Neural progenitor cell (in vitro differentiated cells): ENCODE results near the gene SIT1. TPM values are rescaled to one million over a fixed set of nuclear protein-coding genes. Genes with fewer than 3 reads are reported as not detected.

Experiments used
- DNase-seq: peaks from one replicate; pipeline ENCODE4 v3.0.0-alpha.2; 2016; ENCODE audit warnings: low spot score
- H2AFZ ChIP-seq: fragments of 200-600 bp; sonication (generic); replicated peaks from 2 replicates; pipeline ENCODE4 v1.6.1; 2016; ENCODE audit warnings: antibody characterized with exemption
- H3F3A ChIP-seq: fragments of 200-600 bp; sonication (generic); 2 replicates; pipeline ENCODE4 v1.6.1; 2016; ENCODE audit warnings: antibody characterized with exemption, low read depth
- H3K27ac ChIP-seq: fragments of 200-600 bp; sonication (generic); 2 replicates; pipeline ENCODE4 v1.5.1; 2016; ENCODE audit warnings: mild to moderate bottlenecking
- H3K27me3 ChIP-seq: fragments of 200-600 bp; sonication (generic); 2 replicates; pipeline ENCODE4 v1.6.1; 2016; ENCODE audit warnings: mild to moderate bottlenecking, moderate library complexity
- H3K36me3 ChIP-seq: fragments of 200-600 bp; sonication (generic); 2 replicates; pipeline ENCODE4 v1.5.1; 2016
- H3K4me1 ChIP-seq: fragments of 200-600 bp; sonication (generic); 2 replicates; pipeline ENCODE4 v1.6.1; 2016; ENCODE audit warnings: mixed run types
- H3K4me2 ChIP-seq: fragments of 200-600 bp; sonication (generic); 2 replicates; pipeline ENCODE4 v1.6.1; 2016
- H3K4me3 ChIP-seq: fragments of 200-600 bp; sonication (generic); 2 replicates; pipeline ENCODE4 v1.5.1; 2016
- H3K79me2 ChIP-seq: fragments of 200-600 bp; sonication (generic); 2 replicates; pipeline ENCODE4 v1.6.1; 2016; ENCODE audit warnings: low read depth
- H3K9ac ChIP-seq: fragments of 200-600 bp; sonication (generic); 2 replicates; pipeline ENCODE4 v1.6.1; 2016
- H3K9me3 ChIP-seq: fragments of 200-600 bp; sonication (generic); 2 replicates; pipeline ENCODE4 v1.5.1; 2016; ENCODE audit warnings: low read depth
- H4K20me1 ChIP-seq: fragments of 200-600 bp; sonication (generic); 2 replicates; pipeline ENCODE4 v1.6.1; 2016; ENCODE audit warnings: low read depth
- H3K27ac Mint-ChIP-seq: 3 replicates; pipeline ENCODE4 v1.8.0; 2021; ENCODE audit warnings: mixed read lengths
- H3K27me3 Mint-ChIP-seq: 2 replicates; pipeline ENCODE4 v1.8.0; 2022; ENCODE audit warnings: low read depth, mild to moderate bottlenecking, inconsistent platforms, moderate library complexity, mixed read lengths; ENCODE audit not compliant: insufficient read depth
- H3K36me3 Mint-ChIP-seq: 3 replicates; pipeline ENCODE4 v1.8.0; 2021; ENCODE audit warnings: mixed read lengths
- H3K4me1 Mint-ChIP-seq: 3 replicates; pipeline ENCODE4 v1.8.0; 2021; ENCODE audit warnings: mixed read lengths
- H3K4me3 Mint-ChIP-seq: 3 replicates; pipeline ENCODE4 v1.8.0; 2021; ENCODE audit warnings: mild to moderate bottlenecking, moderate library complexity, mixed read lengths
- H3K9me3 Mint-ChIP-seq: 3 replicates; pipeline ENCODE4 v1.8.0; 2020; ENCODE audit warnings: mixed read lengths
- CTCF ChIP-seq: fragments of 200-600 bp; sonication (generic); IDR thresholded peaks from 2 replicates; pipeline ENCODE4 v1.5.1; 2017; ENCODE audit warnings: antibody characterized with exemption, mild to moderate bottlenecking
- EZH2 ChIP-seq: fragments of 200-600 bp; sonication (generic); IDR thresholded peaks from 2 replicates; pipeline ENCODE4 v1.6.1; 2017; ENCODE audit warnings: antibody characterized with exemption, mild to moderate bottlenecking, moderate library complexity
- EZH2phosphoT487 ChIP-seq: fragments of 200-600 bp; sonication (generic); IDR thresholded peaks from 2 replicates; pipeline ENCODE4 v1.6.1; 2017; ENCODE audit warnings: antibody characterized with exemption
- total RNA-seq: library from RNA; depleted of rRNA; stranded (reverse); fragments of >200 nt; gene quantifications from 2 replicates; pipeline ENCODE4 v1.2.3, GENCODE V29; 2015; ENCODE audit warnings: low replicate concordance

The SIT1 gene
- total RNA-seq, 1 donor from 2014 or later = 0.86 TPM

- H3K4me1 Mint-ChIP-seq = peaks cover 36% of the 10 kb centered on the region
- Histone ChIP-seq H3K27ac (no peak overlapping the region), H2AFZ (no peak overlapping the region), H3K9me3 (no peaks in the 10 kb centered on the region), H3F3A (peaks cover 16% of the 10 kb centered on the region), H3K4me3 (no peak overlapping the region), H3K36me3 (no peaks in the 10 kb centered on the region), H4K20me1 (no peaks in the 10 kb centered on the region), H3K4me2 (peak overlapping the region; percentile 89), H3K4me1 (peaks cover 10% of the 10 kb centered on the region), H3K27me3 (no peaks in the 10 kb centered on the region), H3K79me2 (peaks cover 19% of the 10 kb centered on the region), H3K9ac (no peak overlapping the region)
- peaks cover 2% of the 10 kb centered on the region for H3K9me3 Mint-ChIP-seq
- DNase-seq = no peak
- peaks cover 9% of the 10 kb centered on the region for H3K27me3 Mint-ChIP-seq
- H3K4me3 Mint-ChIP-seq = peak overlapping the region; percentile 82
- TF ChIP-seq EZH2phosphoT487 = no peak
- TF ChIP-seq CTCF = no peak
- no peak for TF ChIP-seq EZH2
- H3K36me3 Mint-ChIP-seq = peaks cover 15% of the 10 kb centered on the region
- no peak overlapping the region for H3K27ac Mint-ChIP-seq
Observed at GRCh38 chr9:35687972-35688557, 37.3 kb upstream of the SIT1 start.

- TF ChIP-seq CTCF (no peak), EZH2phosphoT487 (no peak), EZH2 (no peak)
- Histone ChIP-seq H3K9me3 (no peaks in the 10 kb centered on the region), H3K79me2 (peaks cover 19% of the 10 kb centered on the region), H3K36me3 (no peaks in the 10 kb centered on the region), H3K27ac (no peak overlapping the region), H3K4me3 (no peak overlapping the region), H3K27me3 (no peaks in the 10 kb centered on the region), H3K9ac (no peak overlapping the region), H4K20me1 (no peaks in the 10 kb centered on the region), H2AFZ (no peak overlapping the region), H3K4me2 (no peak overlapping the region), H3K4me1 (peaks cover 10% of the 10 kb centered on the region), H3F3A (peaks cover 12% of the 10 kb centered on the region)
- no peak for DNase-seq
- peaks cover 9% of the 10 kb centered on the region for H3K27me3 Mint-ChIP-seq
- H3K27ac Mint-ChIP-seq = no peak overlapping the region
- H3K9me3 Mint-ChIP-seq = peaks cover 2% of the 10 kb centered on the region
- peak overlapping the region; percentile 12 for H3K4me3 Mint-ChIP-seq
- H3K36me3 Mint-ChIP-seq = peaks cover 19% of the 10 kb centered on the region
- peaks cover 36% of the 10 kb centered on the region for H3K4me1 Mint-ChIP-seq
Observed at GRCh38 chr9:35687306-35687705, 36.6 kb upstream of the SIT1 start.

- Mint-ChIP-seq H3K36me3 (peaks cover 24% of the 10 kb centered on the region), H3K27ac (peak overlapping the region; percentile 91), H3K4me1 (peaks cover 34% of the 10 kb centered on the region), H3K9me3 (peaks cover 2% of the 10 kb centered on the region), H3K27me3 (peaks cover 8% of the 10 kb centered on the region), H3K4me3 (no peak overlapping the region)
- no peaks in the 10 kb centered on the region for H3K9me3 ChIP-seq
- H3K4me1 ChIP-seq = peaks cover 10% of the 10 kb centered on the region
- TF ChIP-seq EZH2 (no peak), EZH2phosphoT487 (no peak)
- no peaks in the 10 kb centered on the region for H4K20me1 ChIP-seq
- peaks cover 4% of the 10 kb centered on the region for H3F3A ChIP-seq
- H3K79me2 ChIP-seq = peaks cover 19% of the 10 kb centered on the region
- no peak overlapping the region for H3K9ac ChIP-seq
- no peaks in the 10 kb centered on the region for H3K36me3 ChIP-seq
- no peak for DNase-seq
- no peak overlapping the region for H2AFZ ChIP-seq
- H3K27me3 ChIP-seq = no peaks in the 10 kb centered on the region
- no peak overlapping the region for H3K4me3 ChIP-seq
- no peak overlapping the region for H3K4me2 ChIP-seq
- H3K27ac ChIP-seq = no peak overlapping the region
Observed at GRCh38 chr9:35686222-35687203, 35.8 kb upstream of the SIT1 start.
